Karpas-422 (cell line): ENCODE measurements around the gene UBTD2. TPM values are rescaled to one million over a fixed set of nuclear protein-coding genes. Genes with fewer than 3 reads are reported as not detected.

Experiments used
- DNase-seq: peaks from one replicate; pipeline ENCODE4 v3.0.0-alpha.2; 2015
- H2AFZ ChIP-seq: fragments of 200-600 bp; sonication (generic); 2 replicates; pipeline ENCODE4 v1.6.1; 2014; ENCODE audit warnings: antibody characterized with exemption, low read length, mixed read lengths
- H3K27ac ChIP-seq: fragments of 200-600 bp; sonication (generic); 2 replicates; pipeline ENCODE4 v1.5.1; 2014; ENCODE audit warnings: mild to moderate bottlenecking, low read length, moderate library complexity
- H3K27me3 ChIP-seq: fragments of 200-600 bp; sonication (generic); 2 replicates; pipeline ENCODE4 v1.6.1; 2014; ENCODE audit warnings: low read length, mixed read lengths
- H3K36me3 ChIP-seq: fragments of 200-600 bp; sonication (generic); 2 replicates; pipeline ENCODE4 v1.6.1; 2014; ENCODE audit warnings: low read length, mixed read lengths; ENCODE audit not compliant: insufficient read depth
- H3K4me1 ChIP-seq: fragments of 200-600 bp; sonication (generic); 2 replicates; pipeline ENCODE4 v1.6.1; 2014; ENCODE audit warnings: mild to moderate bottlenecking, low read length, mixed read lengths
- H3K4me2 ChIP-seq: fragments of 200-600 bp; sonication (generic); 2 replicates; pipeline ENCODE4 v1.6.1; 2014; ENCODE audit warnings: low read length, low read depth, mild to moderate bottlenecking; ENCODE audit not compliant: poor library complexity, severe bottlenecking
- H3K4me3 ChIP-seq: fragments of 200-600 bp; sonication (generic); 2 replicates; pipeline ENCODE4 v1.5.1; 2014; ENCODE audit warnings: mild to moderate bottlenecking, antibody characterized with exemption, low read length, mixed read lengths
- H3K79me2 ChIP-seq: fragments of 200-600 bp; sonication (generic); 2 replicates; pipeline ENCODE4 v1.6.1; 2014; ENCODE audit warnings: mild to moderate bottlenecking, low read length, mixed read lengths
- H3K9ac ChIP-seq: fragments of 200-600 bp; sonication (generic); 2 replicates; pipeline ENCODE4 v1.6.0; 2014; ENCODE audit warnings: low read length
- H3K9me2 ChIP-seq: fragments of 200-600 bp; sonication (generic), shearing (Covaris generic); replicated peaks from 2 replicates; pipeline ENCODE4 v1.6.0; 2014; ENCODE audit warnings: mild to moderate bottlenecking, low read length, moderate library complexity; ENCODE audit not compliant: insufficient read depth
- H3K9me3 ChIP-seq: fragments of 300-700, 200-600 bp; sonication (generic); 2 replicates; pipeline ENCODE4 v1.6.1; 2014; ENCODE audit warnings: low read length, mixed read lengths
- H4K20me1 ChIP-seq: fragments of 200-600 bp; sonication (generic); 2 replicates; pipeline ENCODE4 v1.6.1; 2014; ENCODE audit warnings: mild to moderate bottlenecking, antibody characterized with exemption, low read length, low read depth; ENCODE audit not compliant: insufficient read depth
- total RNA-seq: library from RNA; depleted of rRNA; stranded (reverse); fragments of >200 nt; shearing (Covaris generic); gene quantifications from 2 replicates; pipeline ENCODE4 v1.2.3, GENCODE V29; 2014; ENCODE audit warnings: low replicate concordance

UBTD2 gene
- total RNA-seq, 1 experiment from 2014 or later, result 15.1 TPM

DNA sequence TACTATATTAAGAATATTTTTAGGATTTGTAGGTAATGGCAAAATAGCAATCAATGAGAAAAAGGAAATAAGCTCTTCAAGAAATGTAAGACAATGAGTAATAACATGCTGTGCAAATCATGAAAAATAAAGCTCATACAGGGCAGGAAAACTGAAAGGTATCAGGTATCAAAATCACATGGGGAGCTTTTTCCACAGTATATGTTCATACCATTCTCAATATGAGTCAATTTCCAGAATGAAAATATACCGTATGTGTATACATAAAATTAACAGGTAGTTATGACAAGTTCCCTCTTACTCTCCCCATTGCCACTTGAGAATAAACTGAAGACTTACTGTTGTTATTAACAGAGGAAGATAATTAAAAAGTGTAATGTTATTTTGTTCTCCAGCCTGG is 53.7 kb downstream of the UBTD2 start:
- Histone ChIP-seq H3K9me2 (no peaks in the 10 kb centered on the region), H3K9ac (no peak overlapping the region), H3K27me3 (no peaks in the 10 kb centered on the region), H3K27ac (no peak overlapping the region), H3K79me2 (peaks cover 41% of the 10 kb centered on the region), H3K9me3 (no peaks in the 10 kb centered on the region), H3K4me2 (no peak overlapping the region), H3K4me3 (no peak overlapping the region), H3K36me3 (peaks cover 10% of the 10 kb centered on the region; the same call in 1 of the 2 replicates), H3K4me1 (peaks cover 4% of the 10 kb centered on the region), H2AFZ (no peak overlapping the region), H4K20me1 (no peaks in the 10 kb centered on the region)
- DNase-seq, result no peak

DNA sequence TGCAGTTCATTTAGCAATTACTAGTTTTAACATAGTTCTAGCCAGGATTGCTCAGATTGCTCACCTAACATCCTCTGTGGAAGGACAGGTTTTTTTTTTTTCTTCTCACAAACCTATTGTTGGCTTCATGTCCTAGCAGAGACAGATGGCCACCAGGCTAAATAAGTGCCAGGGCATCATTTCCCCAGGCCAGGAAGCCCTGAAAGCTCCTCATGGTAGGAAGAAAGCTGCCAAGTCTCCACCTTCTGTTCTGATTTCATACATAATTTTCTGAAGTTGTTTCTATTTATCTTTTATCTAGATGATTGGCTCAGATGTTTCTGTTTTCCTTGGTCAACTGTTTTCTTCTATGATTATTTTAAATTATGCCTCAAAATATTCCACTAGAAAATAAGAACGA is 58.6 kb downstream of the UBTD2 start:
- H3K9ac ChIP-seq, result no peak overlapping the region
- H3K27me3 ChIP-seq, result no peaks in the 10 kb centered on the region

GRCh38 chr5:172223901-172224873 is 59.4 kb downstream of the UBTD2 start:
- H3K4me3 ChIP-seq, result no peak overlapping the region
- no peak overlapping the region for H3K27ac ChIP-seq
- no peak overlapping the region for H3K4me2 ChIP-seq
- no peak overlapping the region for H2AFZ ChIP-seq
- no peaks in the 10 kb centered on the region for H3K9me2 ChIP-seq
- H4K20me1 ChIP-seq, result no peaks in the 10 kb centered on the region
- peaks cover 63% of the 10 kb centered on the region for H3K79me2 ChIP-seq
- no peak for DNase-seq
- no peaks in the 10 kb centered on the region for H3K4me1 ChIP-seq
- no peak overlapping the region for H3K9ac ChIP-seq
- peaks cover 8% of the 10 kb centered on the region for H3K36me3 ChIP-seq
- no peaks in the 10 kb centered on the region for H3K27me3 ChIP-seq
- H3K9me3 ChIP-seq, result no peaks in the 10 kb centered on the region

More for the DNA sequence above, 58.6 kb downstream of the UBTD2 start:
- Histone ChIP-seq H3K79me2 (peaks cover 60% of the 10 kb centered on the region), H3K36me3 (peaks cover 8% of the 10 kb centered on the region), H3K4me3 (no peak overlapping the region), H3K9me2 (no peaks in the 10 kb centered on the region), H3K4me2 (no peak overlapping the region), H3K27ac (no peak overlapping the region), H2AFZ (no peak overlapping the region), H4K20me1 (no peaks in the 10 kb centered on the region), H3K4me1 (no peaks in the 10 kb centered on the region), H3K9me3 (no peaks in the 10 kb centered on the region)
- no peak for DNase-seq

- H3K4me3 ChIP-seq, result no peak overlapping the region
- no peaks in the 10 kb centered on the region for H3K4me1 ChIP-seq
- no peak overlapping the region for H3K27ac ChIP-seq
- no peak overlapping the region for H2AFZ ChIP-seq
- DNase-seq, result no peak
- H3K9me2 ChIP-seq, result no peaks in the 10 kb centered on the region
- peaks cover 84% of the 10 kb centered on the region for H3K79me2 ChIP-seq
- no peaks in the 10 kb centered on the region for H3K27me3 ChIP-seq
- H3K9ac ChIP-seq, result no peak overlapping the region
- no peaks in the 10 kb centered on the region for H3K9me3 ChIP-seq
- no peak overlapping the region for H3K4me2 ChIP-seq
- H4K20me1 ChIP-seq, result no peaks in the 10 kb centered on the region
- H3K36me3 ChIP-seq, result peaks cover 4% of the 10 kb centered on the region
Observed at GRCh38 chr5:172219296-172219695, 64.3 kb downstream of the UBTD2 start.

GRCh38 chr5:172216345-172216744 is 67.2 kb downstream of the UBTD2 start:
- Histone ChIP-seq H2AFZ (no peak overlapping the region), H3K9me2 (no peaks in the 10 kb centered on the region), H3K36me3 (peaks cover 4% of the 10 kb centered on the region; the same call in 1 of the 2 replicates), H3K4me1 (no peaks in the 10 kb centered on the region), H3K4me3 (no peak overlapping the region), H3K27me3 (no peaks in the 10 kb centered on the region), H3K4me2 (no peak overlapping the region), H4K20me1 (no peaks in the 10 kb centered on the region), H3K27ac (no peak overlapping the region), H3K9ac (no peak overlapping the region), H3K79me2 (peaks cover 71% of the 10 kb centered on the region), H3K9me3 (no peaks in the 10 kb centered on the region)
- no peak for DNase-seq

GRCh38 chr5:172213126-172213525 is 70.4 kb downstream of the UBTD2 start:
- no peak overlapping the region for H3K4me2 ChIP-seq
- no peaks in the 10 kb centered on the region for H3K27me3 ChIP-seq
- H3K9me2 ChIP-seq, result no peaks in the 10 kb centered on the region
- H3K27ac ChIP-seq, result no peak overlapping the region
- H3K36me3 ChIP-seq, result 0 out of 2 replicates have a peak, but pooled peaks cover 4% of the 10 kb centered on the region
- no peak overlapping the region for H3K4me3 ChIP-seq
- no peak overlapping the region for H2AFZ ChIP-seq
- H3K9ac ChIP-seq, result no peak overlapping the region
- no peaks in the 10 kb centered on the region for H4K20me1 ChIP-seq
- H3K4me1 ChIP-seq, result peaks cover 12% of the 10 kb centered on the region
- no peak for DNase-seq
- H3K79me2 ChIP-seq, result peaks cover 44% of the 10 kb centered on the region
- H3K9me3 ChIP-seq, result no peaks in the 10 kb centered on the region

DNA sequence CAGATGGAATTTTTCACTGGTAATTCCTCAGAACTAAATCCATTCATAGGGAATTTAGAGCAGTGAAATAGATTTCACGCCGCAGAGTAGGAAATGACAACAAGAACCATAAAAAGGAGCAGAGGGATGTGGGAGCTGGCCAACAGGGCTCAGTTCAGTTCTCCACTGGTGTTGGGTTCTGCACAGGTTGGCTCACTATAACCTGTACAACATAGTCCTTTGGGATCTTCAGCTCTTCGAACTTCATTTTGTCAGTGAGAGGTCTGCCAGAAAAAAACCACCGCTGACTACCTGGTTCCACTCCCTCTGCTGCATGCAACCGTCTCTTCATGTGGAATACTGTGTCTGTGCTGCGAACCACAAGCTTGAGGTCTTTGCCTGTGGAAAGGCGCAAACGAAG is 71.9 kb downstream of the UBTD2 start:
- Histone ChIP-seq H3K9me2 (no peaks in the 10 kb centered on the region), H3K4me1 (peaks cover 12% of the 10 kb centered on the region), H3K36me3 (0 out of 2 replicates have a peak, but pooled peaks cover 4% of the 10 kb centered on the region), H3K4me2 (no peak overlapping the region), H3K9me3 (no peaks in the 10 kb centered on the region), H2AFZ (no peak overlapping the region), H4K20me1 (no peaks in the 10 kb centered on the region), H3K27ac (no peak overlapping the region), H3K9ac (no peak overlapping the region), H3K27me3 (no peaks in the 10 kb centered on the region), H3K4me3 (no peak overlapping the region), H3K79me2 (peaks cover 41% of the 10 kb centered on the region)
- DNase-seq, result no peak

GRCh38 chr5:172209714-172210113 is 73.8 kb downstream of the UBTD2 start:
- H3K4me3 ChIP-seq, result no peak overlapping the region
- H4K20me1 ChIP-seq, result no peaks in the 10 kb centered on the region
- peaks cover 12% of the 10 kb centered on the region for H3K4me1 ChIP-seq
- no peak for DNase-seq
- H3K9ac ChIP-seq, result no peak overlapping the region
- H3K4me2 ChIP-seq, result no peak overlapping the region
- H3K27ac ChIP-seq, result no peak overlapping the region
- peaks cover 23% of the 10 kb centered on the region for H3K79me2 ChIP-seq
- H3K36me3 ChIP-seq, result 0 out of 2 replicates have a peak, but pooled peaks cover 4% of the 10 kb centered on the region
- no peak overlapping the region for H2AFZ ChIP-seq
- H3K9me2 ChIP-seq, result no peaks in the 10 kb centered on the region
- no peaks in the 10 kb centered on the region for H3K9me3 ChIP-seq
- no peaks in the 10 kb centered on the region for H3K27me3 ChIP-seq
